Upper lobe of left lung (tissue), 6 donors: ENCODE results near the gene ROR2. TPM values are rescaled to one million over a fixed set of nuclear protein-coding genes. Genes with fewer than 3 reads are reported as not detected.
"Not testable (repeated sequence)": the region's sequence is repeated elsewhere in the genome, so short reads cannot be mapped to it uniquely, and the experiment has no call there.

ENCODE experiments used
- ATAC-seq, 2 donors: fragments of 200-7000 bp; cut with Tn5 transposase; one replicate each; pipeline ENCODE4 v1.9.1; 2022; ENCODE audit warnings: mild to moderate bottlenecking in 2 of 2, moderate library complexity in 2 of 2; ENCODE audit not compliant: low FRiP score in 2 of 2
- DNase-seq, 2 donors: peaks; one replicate each; pipeline ENCODE4 v3.0.0-alpha.2; 2019 to 2020
- H3K27ac ChIP-seq, 4 donors: fragments of 200-600 bp; sonication (generic); one replicate each; pipeline ENCODE4 v1.5.1; 2016 to 2019
- H3K27me3 ChIP-seq, 4 donors: fragments of 200-600 bp; sonication (generic); one replicate each; pipeline ENCODE4 v1.5.1; 2017 to 2019
- H3K36me3 ChIP-seq, 4 donors: fragments of 200-600 bp; sonication (generic); one replicate each; pipeline ENCODE4 v1.5.1; 2016 to 2019
- H3K4me1 ChIP-seq, 4 donors: fragments of 200-600 bp; sonication (generic); one replicate each; pipeline ENCODE4 v1.5.1; 2018 to 2019
- H3K4me3 ChIP-seq, 4 donors: fragments of 200-600 bp; sonication (generic); one replicate each; pipeline ENCODE4 v1.5.1; 2017 to 2019; ENCODE audit warnings: mild to moderate bottlenecking in 2 of 4, moderate library complexity in 1 of 4
- H3K9me3 ChIP-seq, 4 donors: fragments of 200-600 bp; sonication (generic); one replicate each; pipeline ENCODE4 v1.5.1; 2018 to 2019
- EP300 ChIP-seq, 4 donors: sonication (generic); formaldehyde crosslinking; IDR thresholded peaks; one replicate each; pipeline ENCODE4 v1.5.1; 2017; ENCODE audit warnings: antibody characterized with exemption in 4 of 4, control low read depth in 2 of 4
- POLR2A ChIP-seq, 4 donors: fragments of 450-650 bp; IDR thresholded peaks; one replicate each; pipeline ENCODE4 v1.5.1; 2016 to 2017; ENCODE audit warnings: antibody characterized with exemption in 4 of 4, mild to moderate bottlenecking in 2 of 4
- POLR2AphosphoS5 ChIP-seq, 2 donors: sonication (generic); formaldehyde crosslinking; IDR thresholded peaks; one replicate each; pipeline ENCODE4 v1.5.1; 2017; ENCODE audit warnings: antibody characterized with exemption in 2 of 2
- WGBS, 2 donors: methylation state at CpG; one replicate each; pipeline ENCODE4 v1.1.5; 2017 to 2018; 5-methylcytosine and 5-hydroxymethylcytosine counted together
- total RNA-seq, 6 donors: library from RNA; depleted of rRNA in 4 of 6; stranded (reverse); fragments of >200 nt in 4 of 6; gene quantifications; one replicate each; pipeline versions ENCODE4 v1.1.0 to v1.2.1, GENCODE V29; 2016 to 2021
- TF ChIP-seq, protein P1 (sequence below), 6 experiments: fragments of 450-650 bp in 4 of 6; fragments of 200-600 bp in 2 of 6; sonication (generic) in 2 of 6; IDR thresholded peaks; one replicate each; pipeline ENCODE4 v1.5.1; 2016 to 2019; ENCODE audit warnings: antibody characterized with exemption in 6 of 6
- donor health status: DM: no; HTN: no; CAD: no; lungs with moderate emphysema.
- donor health status: DM: no; HTN: yes; CAD: no; lungs with severe emphysema.

The ROR2 gene
- total RNA-seq, 6 donors from 2014 or later = 2.7 to 8.1 (median 3.4) TPM

DNA sequence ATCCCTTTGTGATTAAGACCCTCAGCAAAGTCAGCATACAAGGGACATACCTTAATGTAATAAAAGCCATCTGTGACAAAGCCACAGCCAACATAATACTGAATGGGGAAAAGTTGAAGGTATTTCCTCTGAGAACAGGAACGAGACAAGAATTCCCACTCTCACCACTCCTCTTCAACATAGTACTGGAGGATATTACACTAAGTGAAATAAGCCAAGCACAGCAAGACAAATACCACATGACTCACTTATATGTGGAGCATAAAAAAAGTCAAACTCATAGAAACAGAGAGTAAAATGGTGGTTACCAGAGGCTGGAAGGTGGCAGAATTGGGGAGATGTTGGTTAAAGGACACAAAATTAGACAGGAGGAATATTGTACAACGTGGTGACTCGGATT lies 408.3 kb downstream of the ROR2 start:
- no peak overlapping the region for H3K27ac ChIP-seq
- 54 to 72% methylated on average over 3 of the region's 3 CpGs for WGBS, 2 donors
- no peak overlapping the region for H3K4me3 ChIP-seq
- DNase-seq (no peak), ATAC-seq (no peak)
- TF ChIP-seq POLR2AphosphoS5 (IDR thresholded peaks at IDR 0.05) (no peak), POLR2A (IDR thresholded peaks at IDR 0.05) (no peak), EP300 (IDR thresholded peaks at IDR 0.05) (no peak)
- TF ChIP-seq, protein P1, sequence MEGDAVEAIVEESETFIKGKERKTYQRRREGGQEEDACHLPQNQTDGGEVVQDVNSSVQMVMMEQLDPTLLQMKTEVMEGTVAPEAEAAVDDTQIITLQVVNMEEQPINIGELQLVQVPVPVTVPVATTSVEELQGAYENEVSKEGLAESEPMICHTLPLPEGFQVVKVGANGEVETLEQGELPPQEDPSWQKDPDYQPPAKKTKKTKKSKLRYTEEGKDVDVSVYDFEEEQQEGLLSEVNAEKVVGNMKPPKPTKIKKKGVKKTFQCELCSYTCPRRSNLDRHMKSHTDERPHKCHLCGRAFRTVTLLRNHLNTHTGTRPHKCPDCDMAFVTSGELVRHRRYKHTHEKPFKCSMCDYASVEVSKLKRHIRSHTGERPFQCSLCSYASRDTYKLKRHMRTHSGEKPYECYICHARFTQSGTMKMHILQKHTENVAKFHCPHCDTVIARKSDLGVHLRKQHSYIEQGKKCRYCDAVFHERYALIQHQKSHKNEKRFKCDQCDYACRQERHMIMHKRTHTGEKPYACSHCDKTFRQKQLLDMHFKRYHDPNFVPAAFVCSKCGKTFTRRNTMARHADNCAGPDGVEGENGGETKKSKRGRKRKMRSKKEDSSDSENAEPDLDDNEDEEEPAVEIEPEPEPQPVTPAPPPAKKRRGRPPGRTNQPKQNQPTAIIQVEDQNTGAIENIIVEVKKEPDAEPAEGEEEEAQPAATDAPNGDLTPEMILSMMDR (IDR thresholded peaks at IDR 0.05) = no peak
- no peaks in the 10 kb centered on the region for H3K27me3 ChIP-seq
- H3K4me1 ChIP-seq = no peaks in the 10 kb centered on the region
- H3K36me3 ChIP-seq = no peaks in the 10 kb centered on the region
- H3K9me3 ChIP-seq = no peaks in the 10 kb centered on the region

DNA sequence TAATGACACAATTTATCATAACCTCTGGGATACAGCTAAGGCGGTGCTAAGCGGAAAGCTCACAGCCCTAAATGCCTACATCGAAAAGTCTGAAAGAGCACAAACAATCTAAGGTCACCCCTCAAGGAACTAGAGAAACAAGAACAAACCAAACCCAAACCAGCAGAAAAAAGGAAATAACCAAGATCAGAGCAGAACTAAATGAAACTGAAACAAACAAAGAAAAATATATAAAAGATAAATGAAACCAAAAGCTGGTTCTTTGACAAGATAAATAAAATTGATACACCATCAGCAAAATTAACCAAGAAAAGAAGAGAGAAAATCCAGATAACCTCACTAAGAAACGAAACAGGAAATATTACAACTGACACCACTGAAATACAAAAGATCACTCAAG lies 409.5 kb downstream of the ROR2 start:
- not testable (repeated sequence) for H3K36me3 ChIP-seq, H3K27ac ChIP-seq, H3K4me3 ChIP-seq, H3K27me3 ChIP-seq, H3K4me1 ChIP-seq, DNase-seq, ATAC-seq, H3K9me3 ChIP-seq
- WGBS, 2 donors = 81 to 88% methylated on average over 4 of the region's 4 CpGs

DNA sequence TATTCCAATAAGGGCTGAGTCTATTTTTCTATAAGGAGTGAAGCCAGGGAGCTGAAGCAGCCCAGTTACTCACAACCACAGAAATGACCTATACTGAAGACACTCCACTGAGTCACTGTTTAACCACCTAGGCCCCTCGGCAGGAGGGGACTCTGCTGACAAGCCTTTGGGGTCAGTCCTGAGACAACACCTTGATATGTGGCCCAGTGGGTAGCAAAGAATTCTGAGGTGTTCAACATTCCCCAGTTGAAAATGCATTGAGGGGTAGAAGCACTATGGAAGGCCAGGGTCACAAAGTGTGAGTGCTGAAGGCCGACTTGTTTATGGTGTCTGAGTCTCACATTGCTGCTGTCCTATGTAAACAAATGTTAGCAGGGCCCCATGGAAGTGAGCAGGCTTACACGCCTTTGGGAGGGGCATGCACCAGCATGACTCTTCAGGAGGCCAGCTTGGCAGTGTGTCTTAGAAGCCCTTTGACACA lies 413.8 kb downstream of the ROR2 start:
- H3K27ac ChIP-seq = no peak overlapping the region
- H3K27me3 ChIP-seq = no peaks in the 10 kb centered on the region
- ATAC-seq (no peak), DNase-seq (no peak)
- H3K36me3 ChIP-seq = no peaks in the 10 kb centered on the region
- WGBS, 2 donors = 35 to 40% methylated on average over 3 of the region's 3 CpGs
- TF ChIP-seq POLR2A (IDR thresholded peaks at IDR 0.05) (no peak), EP300 (IDR thresholded peaks at IDR 0.05) (no peak), POLR2AphosphoS5 (IDR thresholded peaks at IDR 0.05) (no peak)
- TF ChIP-seq, protein P1 (IDR thresholded peaks at IDR 0.05) = no peak
- H3K4me1 ChIP-seq = no peaks in the 10 kb centered on the region
- H3K4me3 ChIP-seq = no peak overlapping the region
- no peaks in the 10 kb centered on the region for H3K9me3 ChIP-seq

DNA sequence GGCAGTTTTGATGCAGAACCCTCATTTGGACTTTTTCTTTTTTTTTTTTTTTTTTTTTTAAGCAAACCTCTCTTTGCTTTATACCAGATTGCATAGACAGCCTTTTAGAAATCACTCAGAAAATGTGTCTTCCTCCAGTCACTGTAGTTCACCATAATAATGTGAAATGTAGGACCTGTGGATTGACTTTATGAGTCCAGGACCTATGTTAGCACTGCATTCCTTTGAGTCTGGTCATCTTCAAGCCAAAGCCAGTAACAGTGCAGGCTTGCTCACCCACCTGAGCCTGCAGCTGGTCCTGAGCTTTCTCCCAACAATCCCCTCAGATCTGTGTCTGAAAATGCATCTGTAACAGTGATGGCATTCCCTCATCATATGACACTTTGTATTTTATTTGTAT lies 415.7 kb downstream of the ROR2 start:
- ATAC-seq (no peak), DNase-seq (no peak)
- H3K9me3 ChIP-seq = no peaks in the 10 kb centered on the region

DNA sequence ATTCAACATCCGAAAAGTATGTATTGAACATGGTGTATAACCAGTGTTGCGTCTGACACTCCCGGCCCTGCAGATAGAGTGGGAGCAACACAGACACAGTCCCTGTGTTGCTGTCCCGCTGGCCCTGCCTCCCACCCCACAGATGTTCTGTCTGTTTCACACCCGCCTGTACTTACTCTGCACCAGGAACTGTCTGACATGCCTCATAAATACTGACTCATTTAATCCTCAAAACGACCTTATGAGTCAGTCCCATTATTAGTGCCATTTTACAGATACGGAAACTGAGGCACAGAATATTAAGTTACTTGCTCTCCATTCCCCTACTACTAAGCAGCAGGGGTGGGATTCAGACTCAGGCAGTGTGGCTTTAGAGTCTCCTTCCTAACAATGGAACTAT lies 416.6 kb downstream of the ROR2 start:
- no peak overlapping the region for H3K27ac ChIP-seq
- 85 to 88% methylated on average over 7 of the region's 7 CpGs for WGBS, 2 donors
- H3K36me3 ChIP-seq = no peaks in the 10 kb centered on the region
- no peak overlapping the region for H3K4me3 ChIP-seq
- no peaks in the 10 kb centered on the region for H3K4me1 ChIP-seq
- TF ChIP-seq EP300 (IDR thresholded peaks at IDR 0.05) (no peak), POLR2A (IDR thresholded peaks at IDR 0.05) (no peak), POLR2AphosphoS5 (IDR thresholded peaks at IDR 0.05) (no peak)
- TF ChIP-seq, protein P1 (IDR thresholded peaks at IDR 0.05) = no peak
- H3K9me3 ChIP-seq = no peaks in the 10 kb centered on the region
- DNase-seq (no peak), ATAC-seq (no peak)
- no peaks in the 10 kb centered on the region for H3K27me3 ChIP-seq

More for the DNA sequence above, 415.7 kb downstream of the ROR2 start:
- no peak overlapping the region for H3K27ac ChIP-seq
- TF ChIP-seq, protein P1 (IDR thresholded peaks at IDR 0.05) = no peak
- TF ChIP-seq EP300 (IDR thresholded peaks at IDR 0.05) (no peak), POLR2AphosphoS5 (IDR thresholded peaks at IDR 0.05) (no peak), POLR2A (IDR thresholded peaks at IDR 0.05) (no peak)
- no peaks in the 10 kb centered on the region for H3K36me3 ChIP-seq
- no peaks in the 10 kb centered on the region for H3K4me1 ChIP-seq
- H3K4me3 ChIP-seq = no peak overlapping the region
- no peaks in the 10 kb centered on the region for H3K27me3 ChIP-seq
